Hepatocyte (in vitro differentiated cells): Measurements from ENCODE around the gene DESI1. TPM values are rescaled to one million over a fixed set of nuclear protein-coding genes. Genes with fewer than 3 reads are reported as not detected.
"Not testable (repeated sequence)": the region's sequence is repeated elsewhere in the genome, so short reads cannot be mapped to it uniquely, and the experiment has no call there.

Experiments
- DNase-seq: peaks from one replicate; pipeline ENCODE4 v3.0.0-alpha.2; 2016; ENCODE audit warnings: low spot score
- H2AFZ ChIP-seq: fragments of 200-600 bp; sonication (generic); 2 replicates; pipeline ENCODE4 v1.6.0; 2016; ENCODE audit warnings: antibody characterized with exemption, mild to moderate bottlenecking
- H3K27ac ChIP-seq: fragments of 200-600 bp; sonication (generic); 2 replicates; pipeline ENCODE4 v1.5.1; 2016; ENCODE audit warnings: mild to moderate bottlenecking
- H3K27me3 ChIP-seq: fragments of 200-600 bp; sonication (generic); 2 replicates; pipeline ENCODE4 v1.6.1; 2016
- H3K36me3 ChIP-seq: fragments of 200-600 bp; sonication (generic); replicated peaks from 2 replicates; pipeline ENCODE4 v1.5.1; 2016; ENCODE audit warnings: low read depth; ENCODE audit not compliant: insufficient read depth
- H3K4me1 ChIP-seq: fragments of 200-600 bp; sonication (generic); 2 replicates; pipeline ENCODE4 v1.5.1; 2016; ENCODE audit warnings: mild to moderate bottlenecking, moderate library complexity; ENCODE audit not compliant: insufficient read depth
- H3K4me2 ChIP-seq: fragments of 200-600 bp; sonication (generic); 2 replicates; pipeline ENCODE4 v1.6.0; 2016
- H3K4me3 ChIP-seq: fragments of 200-600 bp; sonication (generic); 2 replicates; pipeline ENCODE4 v1.5.1; 2016; ENCODE audit warnings: mild to moderate bottlenecking
- H3K79me2 ChIP-seq: fragments of 200-600 bp; sonication (generic); 2 replicates; pipeline ENCODE4 v1.6.0; 2017; ENCODE audit warnings: mild to moderate bottlenecking
- H3K9me2 ChIP-seq: fragments of 200-600 bp; sonication (generic); replicated peaks from 2 replicates; pipeline ENCODE4 v1.6.0; 2017; ENCODE audit warnings: mild to moderate bottlenecking; ENCODE audit not compliant: insufficient read depth
- H3K9me3 ChIP-seq: fragments of 200-600 bp; sonication (generic); 2 replicates; pipeline ENCODE4 v1.5.1; 2016; ENCODE audit warnings: low read depth, mild to moderate bottlenecking
- H4K20me1 ChIP-seq: fragments of 200-600 bp; sonication (generic); 2 replicates; pipeline ENCODE4 v1.6.0; 2016; ENCODE audit warnings: mild to moderate bottlenecking; ENCODE audit not compliant: insufficient read depth, poor library complexity, severe bottlenecking
- EZH2 ChIP-seq: fragments of 200-600 bp; sonication (generic); IDR thresholded peaks from 2 replicates; pipeline ENCODE4 v1.6.1; 2016; ENCODE audit warnings: antibody characterized with exemption, mild to moderate bottlenecking, borderline replicate concordance
- EZH2phosphoT487 ChIP-seq: fragments of 200-600 bp; sonication (generic); IDR thresholded peaks from one replicate; pipeline ENCODE4 v1.6.1; 2018; ENCODE audit warnings: antibody characterized with exemption, mild to moderate bottlenecking, low read depth, moderate library complexity; ENCODE audit not compliant: unreplicated experiment, severe bottlenecking
- WGBS: methylation state at CpG from one replicate; pipeline ENCODE4 v1.1.6; 2016; ENCODE audit warnings: low lambda C conversion rate; ENCODE audit errors: missing lambda C conversion rate; 5-methylcytosine and 5-hydroxymethylcytosine counted together
- polyA plus RNA-seq: library from polyadenylated mRNA; unstranded; fragments of >200 nt; fragmentation: Nextera tagmentation; extraction: Ambion mirVana; gene quantifications from 2 replicates; pipeline ENCODE4 v1.2.1, GENCODE V29; 2016
- total RNA-seq: library from RNA; depleted of rRNA; stranded (reverse); fragments of >200 nt; gene quantifications from 2 replicates; pipeline ENCODE4 v1.2.3, GENCODE V29; 2014
- TF ChIP-seq, protein P1 (sequence below): fragments of 200-600 bp; sonication (generic); IDR thresholded peaks from 2 replicates; pipeline ENCODE4 v1.5.1; 2016; ENCODE audit warnings: antibody characterized with exemption, mild to moderate bottlenecking; ENCODE audit not compliant: poor library complexity

DESI1 gene
- total and polyA plus RNA-seq, 2 experiments from 2014 or later = 29.0 to 32.5 TPM

DNA sequence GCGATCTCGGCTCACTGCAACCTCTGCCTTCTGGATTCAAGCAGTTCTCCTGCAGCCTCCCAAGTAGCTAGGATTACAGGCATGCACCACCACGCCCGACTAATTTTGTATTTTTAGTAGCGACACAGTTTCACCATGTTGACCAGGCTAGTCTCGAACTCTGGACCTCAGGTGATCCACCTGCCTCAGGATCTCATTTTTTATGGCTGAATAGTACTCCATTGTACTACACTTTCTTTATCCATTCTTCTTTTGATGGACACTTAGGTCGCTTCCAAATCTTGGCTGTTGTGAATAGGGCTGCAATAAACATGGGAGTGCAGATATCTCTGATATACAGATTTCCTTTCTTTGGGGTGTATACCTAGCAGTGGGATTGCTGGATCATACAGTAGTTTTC is 21.0 kb upstream of the DESI1 start:
- Histone ChIP-seq H4K20me1 (peaks cover 5% of the 10 kb centered on the region), H3K4me1 (no peaks in the 10 kb centered on the region), H3K36me3 (peaks cover 3% of the 10 kb centered on the region), H3K27ac (no peak overlapping the region), H3K9me3 (no peaks in the 10 kb centered on the region), H3K27me3 (no peaks in the 10 kb centered on the region), H2AFZ (no peak overlapping the region), H3K4me2 (no peak overlapping the region), H3K79me2 (peaks cover 50% of the 10 kb centered on the region), H3K4me3 (no peak overlapping the region), H3K9me2 (no peaks in the 10 kb centered on the region)
- 100% methylated on average over 7 of the region's 7 CpGs for WGBS
- no peak for TF ChIP-seq EZH2phosphoT487
- TF ChIP-seq EZH2 = no peak
- TF ChIP-seq, protein P1, sequence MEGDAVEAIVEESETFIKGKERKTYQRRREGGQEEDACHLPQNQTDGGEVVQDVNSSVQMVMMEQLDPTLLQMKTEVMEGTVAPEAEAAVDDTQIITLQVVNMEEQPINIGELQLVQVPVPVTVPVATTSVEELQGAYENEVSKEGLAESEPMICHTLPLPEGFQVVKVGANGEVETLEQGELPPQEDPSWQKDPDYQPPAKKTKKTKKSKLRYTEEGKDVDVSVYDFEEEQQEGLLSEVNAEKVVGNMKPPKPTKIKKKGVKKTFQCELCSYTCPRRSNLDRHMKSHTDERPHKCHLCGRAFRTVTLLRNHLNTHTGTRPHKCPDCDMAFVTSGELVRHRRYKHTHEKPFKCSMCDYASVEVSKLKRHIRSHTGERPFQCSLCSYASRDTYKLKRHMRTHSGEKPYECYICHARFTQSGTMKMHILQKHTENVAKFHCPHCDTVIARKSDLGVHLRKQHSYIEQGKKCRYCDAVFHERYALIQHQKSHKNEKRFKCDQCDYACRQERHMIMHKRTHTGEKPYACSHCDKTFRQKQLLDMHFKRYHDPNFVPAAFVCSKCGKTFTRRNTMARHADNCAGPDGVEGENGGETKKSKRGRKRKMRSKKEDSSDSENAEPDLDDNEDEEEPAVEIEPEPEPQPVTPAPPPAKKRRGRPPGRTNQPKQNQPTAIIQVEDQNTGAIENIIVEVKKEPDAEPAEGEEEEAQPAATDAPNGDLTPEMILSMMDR = no peak
- DNase-seq = no peak

DNA sequence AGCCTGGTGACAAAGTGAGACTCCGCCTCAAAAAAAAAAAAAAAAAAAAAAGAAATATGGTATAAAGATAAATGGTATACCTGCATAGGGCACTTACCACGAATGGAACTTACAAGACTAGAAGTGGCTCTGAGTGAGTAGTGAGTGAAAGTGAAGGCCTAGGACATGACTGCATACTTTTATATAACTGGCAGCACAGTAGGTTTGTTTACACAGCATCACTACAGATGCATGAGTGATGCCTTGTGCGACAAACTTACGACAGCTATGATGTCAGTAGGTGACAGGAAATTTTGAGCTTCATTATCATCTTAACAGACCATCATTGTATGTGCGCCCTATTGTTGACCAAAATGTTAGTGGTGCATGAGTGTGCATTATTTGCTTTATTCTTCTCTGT is 17.9 kb upstream of the DESI1 start:
- Histone ChIP-seq H4K20me1 (peaks cover 5% of the 10 kb centered on the region), H3K4me3 (no peak overlapping the region), H3K9me3 (no peaks in the 10 kb centered on the region), H3K27me3 (no peaks in the 10 kb centered on the region), H2AFZ (no peak overlapping the region), H3K27ac (no peak overlapping the region), H3K4me2 (no peak overlapping the region), H3K4me1 (no peaks in the 10 kb centered on the region), H3K36me3 (peaks cover 9% of the 10 kb centered on the region), H3K9me2 (no peaks in the 10 kb centered on the region), H3K79me2 (peaks cover 59% of the 10 kb centered on the region)
- 97% methylated on average over 5 of the region's 5 CpGs for WGBS
- DNase-seq = no peak
- TF ChIP-seq, protein P1 = no peak
- no peak for TF ChIP-seq EZH2phosphoT487
- TF ChIP-seq EZH2 = no peak

DNA sequence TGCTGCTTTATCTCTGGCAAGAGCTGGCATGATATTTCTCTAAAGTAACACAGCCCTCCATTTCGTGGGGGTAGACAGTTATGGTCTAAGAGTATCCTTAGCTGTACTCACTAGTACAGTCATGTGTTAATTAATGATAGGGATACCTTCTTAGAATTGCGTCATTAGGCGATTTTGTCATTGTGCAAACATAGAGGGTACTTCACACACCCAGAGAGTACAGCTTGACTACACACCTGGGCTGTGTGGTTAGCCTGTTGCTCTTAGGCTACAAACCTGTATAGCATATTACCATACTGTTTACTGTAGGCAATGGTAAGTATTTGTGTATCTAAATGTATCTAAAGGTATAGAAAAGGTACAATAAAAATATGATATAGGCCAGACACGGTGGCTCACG is 17.3 kb upstream of the DESI1 start:
- DNase-seq = no peak
- Histone ChIP-seq H3K27ac (no peak overlapping the region), H2AFZ (no peak overlapping the region), H3K9me3 (no peaks in the 10 kb centered on the region), H4K20me1 (peaks cover 5% of the 10 kb centered on the region), H3K4me2 (no peak overlapping the region), H3K36me3 (peaks cover 9% of the 10 kb centered on the region), H3K4me3 (no peak overlapping the region), H3K79me2 (peaks cover 56% of the 10 kb centered on the region), H3K27me3 (no peaks in the 10 kb centered on the region), H3K4me1 (no peaks in the 10 kb centered on the region), H3K9me2 (no peaks in the 10 kb centered on the region)
- TF ChIP-seq, protein P1 = no peak
- TF ChIP-seq EZH2 (no peak), EZH2phosphoT487 (no peak)
- WGBS = 91% methylated on average over 5 of the region's 5 CpGs

DNA sequence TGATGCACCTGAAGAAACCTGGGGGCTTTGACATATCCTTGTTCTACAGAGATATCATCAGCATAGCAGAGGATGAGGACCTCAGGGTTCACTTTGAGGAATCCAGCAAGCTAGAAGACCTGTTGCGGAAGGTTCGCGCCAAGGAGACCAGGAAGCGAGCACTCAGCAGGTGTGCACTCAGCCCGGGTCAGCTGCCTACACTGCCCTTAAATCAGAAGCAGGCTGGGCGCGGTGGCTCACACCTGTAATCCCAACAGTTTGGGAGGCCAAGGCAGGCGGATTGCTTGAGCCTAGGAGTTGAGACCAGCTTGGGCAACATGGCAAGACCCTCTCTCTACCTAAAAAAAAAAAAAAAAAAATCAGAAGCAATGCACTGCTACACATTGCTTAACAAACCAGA is 16.8 kb upstream of the DESI1 start:
- H3K4me3 ChIP-seq, H4K20me1 ChIP-seq, H3K9me2 ChIP-seq, H3K4me2 ChIP-seq, H3K4me1 ChIP-seq, H3K27me3 ChIP-seq, DNase-seq, H3K36me3 ChIP-seq, H2AFZ ChIP-seq, H3K9me3 ChIP-seq, H3K27ac ChIP-seq: not testable (repeated sequence)
- 98% methylated on average over 8 of the region's 8 CpGs for WGBS
- H3K79me2 ChIP-seq = peaks cover 51% of the 10 kb centered on the region
